22Rv1 (cell line): ENCODE data around the gene ARMC2.
A peak's percentile ranks its signal among the peaks of the same experiment; 100 is the strongest.

Source experiments
- H3K27ac ChIP-seq: fragments of 450-650 bp; 2 replicates; pipeline ENCODE4 v1.5.1; 2017
- CTCF ChIP-seq: fragments of 450-650 bp; IDR thresholded peaks from 2 replicates; pipeline ENCODE4 v1.5.1; 2017; ENCODE audit warnings: mild to moderate bottlenecking
- ZFX ChIP-seq: fragments of 450-650 bp; IDR thresholded peaks from 2 replicates; pipeline ENCODE4 v1.6.1; 2017; ENCODE audit warnings: antibody characterized with exemption, borderline replicate concordance

ARMC2 gene

GRCh38 chr6:108840919-108841318 is 7.3 kb upstream of the ARMC2 start:
- TF ChIP-seq CTCF: no peak
- no peak for TF ChIP-seq ZFX

GRCh38 chr6:108841377-108841855 is 6.8 kb upstream of the ARMC2 start:
- H3K27ac ChIP-seq: no peak overlapping the region
- TF ChIP-seq ZFX (no peak), CTCF (no peak)

More at GRCh38 chr6:108840919-108841318, 7.3 kb upstream of the ARMC2 start:
- H3K27ac ChIP-seq: no peak overlapping the region

GRCh38 chr6:108844135-108844534 is 4.1 kb upstream of the ARMC2 start:
- TF ChIP-seq CTCF: no peak
- no peak for TF ChIP-seq ZFX
- H3K27ac ChIP-seq: no peak overlapping the region

- no peak overlapping the region for H3K27ac ChIP-seq
- TF ChIP-seq ZFX (no peak), CTCF (no peak)
Observed at GRCh38 chr6:108845145-108845544, 3.1 kb upstream of the ARMC2 start.

- TF ChIP-seq CTCF (no peak), ZFX (no peak)
- H3K27ac ChIP-seq: no peak overlapping the region
Observed at GRCh38 chr6:108846101-108846500, 2.1 kb upstream of the ARMC2 start.

- no peak overlapping the region for H3K27ac ChIP-seq
- TF ChIP-seq CTCF (no peak), ZFX (no peak)
Observed at GRCh38 chr6:108846628-108847027, 1.6 kb upstream of the ARMC2 start.

- no peak for TF ChIP-seq ZFX
- TF ChIP-seq CTCF: no peak
- peak overlapping the region; percentile 44 for H3K27ac ChIP-seq
Observed at GRCh38 chr6:108847738-108848115, 495 bp upstream of the ARMC2 start.
